ENCODE results near the gene PARD6B. TPM values are rescaled to one million over a fixed set of nuclear protein-coding genes. Genes with fewer than 3 reads are reported as not detected.

Gene PARD6B
- total RNA-seq, 1 donor from 2014 or later = 52.2 TPM

- no peak overlapping the region for H3K27ac Mint-ChIP-seq
- DNase-seq (ENCODE audit: low spot score in 2 of 2, unreplicated experiment in 2 of 2) = no peak
- TF ChIP-seq CTCF (IDR thresholded peaks at IDR 0.05; ENCODE audit: unreplicated experiment) = no peak
- H3K9me3 Mint-ChIP-seq = no peaks in the 10 kb centered on the region
- no peak overlapping the region for H3K4me3 Mint-ChIP-seq
- H3K4me1 Mint-ChIP-seq = peaks cover 14% of the 10 kb centered on the region
- H3K27me3 Mint-ChIP-seq (ENCODE audit: low read depth) = no peaks in the 10 kb centered on the region
- no peaks in the 10 kb centered on the region for H3K36me3 Mint-ChIP-seq
These were observed 52.5 kb downstream of the PARD6B start for GRCh38 chr20:50783903-50784302.

- DNase-seq (ENCODE audit: low spot score in 2 of 2, unreplicated experiment in 2 of 2) = no peak
- peaks cover 15% of the 10 kb centered on the region for H3K4me1 Mint-ChIP-seq
- H3K27ac Mint-ChIP-seq = no peak overlapping the region
- H3K4me3 Mint-ChIP-seq = no peak overlapping the region
- H3K36me3 Mint-ChIP-seq = no peaks in the 10 kb centered on the region
- no peaks in the 10 kb centered on the region for H3K27me3 Mint-ChIP-seq (ENCODE audit: low read depth)
- no peaks in the 10 kb centered on the region for H3K9me3 Mint-ChIP-seq
- no peak for TF ChIP-seq CTCF (IDR thresholded peaks at IDR 0.05; ENCODE audit: unreplicated experiment)
These were observed 53.1 kb downstream of the PARD6B start for GRCh38 chr20:50784464-50784863.

- Mint-ChIP-seq H3K9me3 (no peaks in the 10 kb centered on the region), H3K27me3 (ENCODE audit: low read depth) (no peaks in the 10 kb centered on the region), H3K4me1 (peaks cover 31% of the 10 kb centered on the region), H3K4me3 (no peak overlapping the region), H3K27ac (peak overlapping the region; percentile 43), H3K36me3 (no peaks in the 10 kb centered on the region)
- no peak for TF ChIP-seq CTCF (IDR thresholded peaks at IDR 0.05; ENCODE audit: unreplicated experiment)
- DNase-seq (ENCODE audit: low spot score in 2 of 2, unreplicated experiment in 2 of 2) = no peak
These were observed 55.3 kb downstream of the PARD6B start for GRCh38 chr20:50786703-50787102.

GRCh38 chr20:50787181-50787580, 55.8 kb downstream of the PARD6B start:
- DNase-seq (ENCODE audit: low spot score in 2 of 2, unreplicated experiment in 2 of 2) = no peak
- Mint-ChIP-seq H3K27ac (peak overlapping the region; percentile 72), H3K27me3 (ENCODE audit: low read depth) (no peaks in the 10 kb centered on the region), H3K4me1 (peaks cover 31% of the 10 kb centered on the region), H3K9me3 (no peaks in the 10 kb centered on the region), H3K4me3 (no peak overlapping the region), H3K36me3 (no peaks in the 10 kb centered on the region)
- no peak for TF ChIP-seq CTCF (IDR thresholded peaks at IDR 0.05; ENCODE audit: unreplicated experiment)

- peaks cover 36% of the 10 kb centered on the region for H3K4me1 Mint-ChIP-seq
- H3K27me3 Mint-ChIP-seq (ENCODE audit: low read depth) = no peaks in the 10 kb centered on the region
- H3K4me3 Mint-ChIP-seq = no peak overlapping the region
- no peak for DNase-seq (ENCODE audit: low spot score in 2 of 2, unreplicated experiment in 2 of 2)
- no peaks in the 10 kb centered on the region for H3K36me3 Mint-ChIP-seq
- no peaks in the 10 kb centered on the region for H3K9me3 Mint-ChIP-seq
- H3K27ac Mint-ChIP-seq = peak overlapping the region; percentile 96
- no peak for TF ChIP-seq CTCF (IDR thresholded peaks at IDR 0.05; ENCODE audit: unreplicated experiment)
These were observed 56.9 kb downstream of the PARD6B start for GRCh38 chr20:50788045-50788991.
